KMS-11 (cell line): Measurements from ENCODE around the gene OR10J1.
"Not testable (repeated sequence)": the region's sequence is repeated elsewhere in the genome, so short reads cannot be mapped to it uniquely, and the experiment has no call there.

Experiments used
- H2AFZ ChIP-seq: fragments of 200-600 bp; sonication (generic); 2 replicates; pipeline ENCODE4 v1.6.1; 2016; ENCODE audit warnings: antibody characterized with exemption, mixed run types, low read depth
- H3K27ac ChIP-seq: fragments of 200-600 bp; sonication (generic); 2 replicates; pipeline ENCODE4 v1.6.1; 2016; ENCODE audit warnings: mild to moderate bottlenecking, mixed run types
- H3K27me3 ChIP-seq: fragments of 200-600 bp; sonication (generic); 2 replicates; pipeline ENCODE4 v1.6.1; 2017; ENCODE audit warnings: mild to moderate bottlenecking, low read depth, mixed run types, moderate library complexity; ENCODE audit not compliant: insufficient read depth
- H3K36me3 ChIP-seq: fragments of 200-600 bp; sonication (generic); 2 replicates; pipeline ENCODE4 v1.6.1; 2017; ENCODE audit warnings: mild to moderate bottlenecking, mixed run types; ENCODE audit not compliant: insufficient read depth
- H3K4me1 ChIP-seq: fragments of 200-600 bp; sonication (generic); 2 replicates; pipeline ENCODE4 v1.6.1; 2016; ENCODE audit warnings: mild to moderate bottlenecking, low read depth, mixed run types; ENCODE audit not compliant: poor library complexity, severe bottlenecking
- H3K4me2 ChIP-seq: fragments of 200-600 bp; sonication (generic); 2 replicates; pipeline ENCODE4 v1.7.0; 2016; ENCODE audit warnings: mild to moderate bottlenecking, mixed run types
- H3K4me3 ChIP-seq: fragments of 200-600 bp; sonication (generic); IDR thresholded peaks from 2 replicates; pipeline ENCODE4 v1.6.1; 2017; ENCODE audit warnings: low read depth, low read length, mixed read lengths; ENCODE audit not compliant: insufficient read depth
- H3K79me2 ChIP-seq: fragments of 200-600 bp; sonication (generic); 2 replicates; pipeline ENCODE4 v1.6.1; 2016; ENCODE audit warnings: low read depth, mixed run types; ENCODE audit not compliant: insufficient read depth
- H3K9ac ChIP-seq: fragments of 200-600 bp; sonication (generic); 2 replicates; pipeline ENCODE4 v1.6.1; 2016; ENCODE audit warnings: mild to moderate bottlenecking, mixed run types
- H4K20me1 ChIP-seq: fragments of 200-600 bp; sonication (generic); 2 replicates; pipeline ENCODE4 v1.6.1; 2016; ENCODE audit warnings: mild to moderate bottlenecking, mixed run types; ENCODE audit not compliant: insufficient read depth
- TF ChIP-seq, protein P1 (sequence below): fragments of 200-600 bp; sonication (generic); conservative IDR thresholded peaks from 2 replicates; pipeline ENCODE4 v1.6.1; 2017; ENCODE audit warnings: low read depth, mild to moderate bottlenecking, antibody characterized with exemption, low read length, moderate library complexity, mixed read lengths

OR10J1 gene

GRCh38 chr1:159444511-159444910, 5.0 kb downstream of the OR10J1 start:
- Histone ChIP-seq H3K9ac (no peak overlapping the region), H3K36me3 (no peaks in the 10 kb centered on the region), H3K27ac (no peak overlapping the region), H3K4me2 (no peak overlapping the region), H2AFZ (no peak overlapping the region), H3K27me3 (no peaks in the 10 kb centered on the region), H3K79me2 (no peaks in the 10 kb centered on the region), H3K4me1 (no peaks in the 10 kb centered on the region), H3K4me3 (no peak overlapping the region), H4K20me1 (no peaks in the 10 kb centered on the region)
- TF ChIP-seq, protein P1, sequence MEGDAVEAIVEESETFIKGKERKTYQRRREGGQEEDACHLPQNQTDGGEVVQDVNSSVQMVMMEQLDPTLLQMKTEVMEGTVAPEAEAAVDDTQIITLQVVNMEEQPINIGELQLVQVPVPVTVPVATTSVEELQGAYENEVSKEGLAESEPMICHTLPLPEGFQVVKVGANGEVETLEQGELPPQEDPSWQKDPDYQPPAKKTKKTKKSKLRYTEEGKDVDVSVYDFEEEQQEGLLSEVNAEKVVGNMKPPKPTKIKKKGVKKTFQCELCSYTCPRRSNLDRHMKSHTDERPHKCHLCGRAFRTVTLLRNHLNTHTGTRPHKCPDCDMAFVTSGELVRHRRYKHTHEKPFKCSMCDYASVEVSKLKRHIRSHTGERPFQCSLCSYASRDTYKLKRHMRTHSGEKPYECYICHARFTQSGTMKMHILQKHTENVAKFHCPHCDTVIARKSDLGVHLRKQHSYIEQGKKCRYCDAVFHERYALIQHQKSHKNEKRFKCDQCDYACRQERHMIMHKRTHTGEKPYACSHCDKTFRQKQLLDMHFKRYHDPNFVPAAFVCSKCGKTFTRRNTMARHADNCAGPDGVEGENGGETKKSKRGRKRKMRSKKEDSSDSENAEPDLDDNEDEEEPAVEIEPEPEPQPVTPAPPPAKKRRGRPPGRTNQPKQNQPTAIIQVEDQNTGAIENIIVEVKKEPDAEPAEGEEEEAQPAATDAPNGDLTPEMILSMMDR, result no peak

DNA sequence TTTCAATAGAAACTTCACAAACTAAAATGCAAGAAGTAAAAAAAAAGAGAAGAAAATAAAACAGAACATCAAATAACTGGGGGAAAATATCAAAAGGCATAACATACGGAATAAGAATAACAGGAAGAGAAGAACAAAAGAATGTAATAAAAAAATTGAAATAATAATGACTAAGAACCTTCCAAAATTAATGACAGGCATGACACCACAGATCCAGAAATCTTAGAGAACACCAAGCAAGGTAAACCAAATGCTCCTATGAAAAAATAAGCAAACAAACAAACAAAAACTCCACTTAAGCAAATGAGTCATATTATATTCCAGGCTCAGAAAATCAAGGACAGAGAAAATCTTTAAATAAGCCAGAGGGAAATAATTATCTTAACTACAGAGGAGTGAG, 8.7 kb downstream of the OR10J1 start:
- Histone ChIP-seq H3K27ac (no peak overlapping the region), H3K36me3 (no peaks in the 10 kb centered on the region), H3K79me2 (no peaks in the 10 kb centered on the region), H4K20me1 (no peaks in the 10 kb centered on the region), H3K4me2 (no peak overlapping the region), H3K4me3 (no peak overlapping the region), H3K9ac (no peak overlapping the region), H3K4me1 (no peaks in the 10 kb centered on the region), H2AFZ (no peak overlapping the region), H3K27me3 (no peaks in the 10 kb centered on the region)
- TF ChIP-seq, protein P1, result no peak

DNA sequence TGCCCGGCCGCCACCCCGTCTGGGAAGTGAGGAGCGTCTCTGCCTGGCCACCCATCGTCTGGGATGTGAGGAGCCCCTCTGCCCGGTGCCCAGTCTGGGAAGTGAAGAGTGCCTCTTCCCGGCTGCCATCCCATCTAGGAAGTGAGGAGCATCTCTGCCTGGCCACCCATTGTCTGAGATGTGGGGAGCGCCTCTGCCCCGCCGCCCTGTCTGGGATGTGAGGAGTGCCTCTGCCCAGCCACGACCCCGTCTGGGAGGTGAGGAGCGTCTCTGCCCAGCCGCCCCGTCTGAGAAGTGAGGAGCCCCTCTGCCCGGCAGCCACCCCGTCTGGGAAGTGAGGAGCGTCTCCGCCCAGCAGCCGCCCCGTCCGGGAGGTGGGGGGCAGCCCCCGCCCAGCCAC, 10.1 kb downstream of the OR10J1 start:
- not testable (repeated sequence) for H3K27ac ChIP-seq, H2AFZ ChIP-seq, H3K4me1 ChIP-seq, H3K9ac ChIP-seq, H3K4me2 ChIP-seq, H3K27me3 ChIP-seq, H3K4me3 ChIP-seq, H3K36me3 ChIP-seq, H3K79me2 ChIP-seq, H4K20me1 ChIP-seq

DNA sequence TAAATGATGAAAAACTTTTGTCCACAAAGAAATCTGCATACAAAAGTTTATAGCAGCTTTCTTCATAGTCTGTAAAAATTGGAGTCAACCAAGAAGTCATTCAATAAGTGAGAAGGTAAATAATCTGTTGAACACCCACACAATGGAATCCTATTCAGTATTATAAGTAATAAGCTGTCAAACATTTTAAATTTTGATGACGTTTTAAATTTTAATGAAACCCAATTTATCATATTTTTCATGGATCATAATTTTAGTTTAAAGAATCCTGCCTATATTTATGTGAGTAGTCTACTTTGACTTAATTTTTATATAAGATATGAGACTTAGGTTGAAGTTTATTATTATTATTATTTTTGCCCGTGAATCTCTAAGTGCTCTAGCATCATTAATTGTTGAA, 20.0 kb downstream of the OR10J1 start:
- no peaks in the 10 kb centered on the region for H3K79me2 ChIP-seq
- H3K4me1 ChIP-seq, result no peaks in the 10 kb centered on the region
- no peaks in the 10 kb centered on the region for H3K27me3 ChIP-seq
- TF ChIP-seq, protein P1, result no peak
- H3K27ac ChIP-seq, result no peak overlapping the region
- no peak overlapping the region for H3K4me3 ChIP-seq
- no peak overlapping the region for H2AFZ ChIP-seq
- H4K20me1 ChIP-seq, result no peaks in the 10 kb centered on the region
- no peaks in the 10 kb centered on the region for H3K36me3 ChIP-seq
- no peak overlapping the region for H3K4me2 ChIP-seq
- no peak overlapping the region for H3K9ac ChIP-seq

DNA sequence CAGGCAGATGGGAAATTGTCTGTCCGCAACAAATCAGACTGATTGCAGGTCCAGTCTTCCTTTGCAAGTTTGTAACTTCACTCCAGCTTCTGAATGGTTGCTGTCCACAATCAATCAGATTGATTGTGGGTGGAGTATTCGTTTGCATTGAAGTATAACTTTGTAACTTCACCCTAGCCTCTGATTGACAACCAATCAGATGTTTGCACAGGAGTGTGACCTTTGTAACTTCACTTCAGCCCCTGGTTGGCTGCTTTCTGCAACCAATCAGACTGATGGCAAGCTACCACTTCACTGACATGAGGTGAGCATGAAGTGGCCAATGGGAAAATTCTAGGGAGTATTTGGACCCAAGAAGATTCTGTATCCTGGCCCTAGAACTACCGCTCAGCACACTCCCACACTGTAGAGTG, 25.7 kb downstream of the OR10J1 start:
- Histone ChIP-seq H3K27me3 (no peaks in the 10 kb centered on the region), H3K9ac (no peak overlapping the region), H3K4me3 (no peak overlapping the region), H4K20me1 (no peaks in the 10 kb centered on the region), H3K27ac (no peak overlapping the region), H3K4me1 (no peaks in the 10 kb centered on the region), H3K36me3 (no peaks in the 10 kb centered on the region), H3K4me2 (no peak overlapping the region), H3K79me2 (no peaks in the 10 kb centered on the region), H2AFZ (no peak overlapping the region)
- TF ChIP-seq, protein P1, result no peak
